Mesothelial cell of epicardium (in vitro differentiated cells): Measurements from ENCODE around the gene DLL4. TPM values are rescaled to one million over a fixed set of nuclear protein-coding genes. Genes with fewer than 3 reads are reported as not detected.

Source experiments
- DNase-seq, 2 experiments: peaks; one replicate each; pipeline ENCODE4 v3.0.0; 2021; ENCODE audit warnings: low spot score in 2 of 2; ENCODE audit not compliant: unreplicated experiment in 2 of 2
- H3K27ac Mint-ChIP-seq: 2 replicates; pipeline ENCODE4 v1.8.0; 2021; ENCODE audit warnings: mixed read lengths
- H3K27me3 Mint-ChIP-seq: 2 replicates; pipeline ENCODE4 v1.8.0; 2021; ENCODE audit warnings: low read depth, mixed read lengths
- H3K36me3 Mint-ChIP-seq: 2 replicates; pipeline ENCODE4 v1.8.0; 2021; ENCODE audit warnings: mixed read lengths
- H3K4me1 Mint-ChIP-seq: 2 replicates; pipeline ENCODE4 v1.8.0; 2021; ENCODE audit warnings: mixed read lengths
- H3K4me3 Mint-ChIP-seq: 2 replicates; pipeline ENCODE4 v1.8.0; 2021; ENCODE audit warnings: mild to moderate bottlenecking, moderate library complexity, mixed read lengths
- H3K9me3 Mint-ChIP-seq: 2 replicates; pipeline ENCODE4 v1.8.0; 2021; ENCODE audit warnings: mixed read lengths
- CTCF ChIP-seq: fragments of 200-600 bp; sonication (generic); IDR thresholded peaks from one replicate; pipeline ENCODE4 v1.5.0; 2021; ENCODE audit warnings: antibody characterized with exemption; ENCODE audit not compliant: unreplicated experiment
- total RNA-seq: library from RNA; stranded (reverse); gene quantifications from 3 replicates; pipeline ENCODE4 v1.2.1, GENCODE V29; 2021

DLL4 gene
- total RNA-seq, 1 donor from 2014 or later: 0.31 TPM

DNA sequence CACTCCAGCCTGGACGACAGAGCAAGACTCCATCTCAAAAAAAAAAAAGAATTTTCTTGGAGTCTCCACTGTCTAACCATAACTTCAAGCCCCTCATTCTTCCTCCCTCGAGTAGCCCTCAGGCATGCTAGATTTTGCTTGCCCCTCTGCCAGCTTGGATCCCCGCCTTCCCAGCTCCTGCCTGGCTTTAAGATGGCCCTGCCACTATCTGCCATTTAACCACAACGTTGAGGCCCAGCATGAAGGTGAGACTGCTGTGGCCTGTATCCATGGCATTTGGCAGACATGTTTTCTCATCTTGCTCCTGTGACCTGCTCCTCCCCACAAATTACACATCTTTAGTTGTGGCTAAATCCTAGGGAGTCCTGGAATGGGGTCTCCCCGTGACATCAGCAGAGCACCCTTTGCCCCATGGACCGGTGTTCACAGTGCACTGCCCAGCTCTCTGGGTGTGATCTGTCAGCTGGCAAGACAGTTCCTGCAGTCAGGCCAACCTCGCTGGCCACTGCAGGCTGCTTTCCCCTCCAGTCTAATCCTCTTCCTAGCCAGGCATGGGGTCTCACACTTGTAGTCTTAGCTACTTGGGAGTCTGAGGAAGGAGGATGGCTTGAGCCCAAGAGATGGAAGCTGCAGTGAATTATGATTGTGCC, 24.5 kb upstream of the DLL4 start:
- no peak for TF ChIP-seq CTCF
- Mint-ChIP-seq H3K36me3 (peaks cover 20% of the 10 kb centered on the region), H3K4me1 (peaks cover 10% of the 10 kb centered on the region), H3K27ac (no peak overlapping the region), H3K27me3 (no peaks in the 10 kb centered on the region), H3K4me3 (no peak overlapping the region), H3K9me3 (no peaks in the 10 kb centered on the region)
- no peak for DNase-seq

GRCh38 chr15:40906091-40906990, 22.8 kb upstream of the DLL4 start:
- H3K36me3 Mint-ChIP-seq: peaks cover 14% of the 10 kb centered on the region
- no peaks in the 10 kb centered on the region for H3K9me3 Mint-ChIP-seq
- DNase-seq: peak; percentile 81 to 92
- H3K4me3 Mint-ChIP-seq: peak overlapping the region; percentile 66
- H3K27me3 Mint-ChIP-seq: no peaks in the 10 kb centered on the region
- peak overlapping the region; percentile 82 for H3K27ac Mint-ChIP-seq
- TF ChIP-seq CTCF: peak; percentile 91
- H3K4me1 Mint-ChIP-seq: peaks cover 22% of the 10 kb centered on the region

GRCh38 chr15:40906991-40907802, 21.9 kb upstream of the DLL4 start:
- Mint-ChIP-seq H3K4me1 (peaks cover 27% of the 10 kb centered on the region), H3K27me3 (no peaks in the 10 kb centered on the region), H3K9me3 (no peaks in the 10 kb centered on the region), H3K4me3 (peak overlapping the region; percentile 66), H3K36me3 (peaks cover 13% of the 10 kb centered on the region), H3K27ac (no peak overlapping the region)
- DNase-seq: no peak
- no peak for TF ChIP-seq CTCF

DNA sequence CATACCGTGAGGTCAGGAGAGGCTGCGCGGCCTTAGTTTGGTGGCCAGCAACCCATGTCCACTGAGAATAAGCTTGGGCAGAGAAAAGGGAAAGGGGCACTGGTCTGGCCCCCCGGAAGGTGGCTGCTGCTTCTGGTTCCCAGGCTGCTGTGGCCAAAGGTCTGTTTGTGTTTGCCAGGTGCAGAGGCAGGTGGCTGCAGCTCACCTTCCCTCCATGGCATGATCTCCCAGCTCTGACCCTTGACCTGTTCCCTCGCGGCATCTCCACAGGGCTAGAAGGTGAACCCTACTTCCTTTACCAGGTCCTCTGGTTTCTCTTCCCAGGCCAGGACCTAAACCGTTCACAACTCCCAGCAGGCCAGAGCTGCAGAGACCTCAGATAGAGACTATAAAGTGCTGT, 21.0 kb upstream of the DLL4 start:
- TF ChIP-seq CTCF: no peak
- Mint-ChIP-seq H3K27ac (no peak overlapping the region), H3K36me3 (peaks cover 8% of the 10 kb centered on the region), H3K4me1 (peaks cover 27% of the 10 kb centered on the region), H3K9me3 (no peaks in the 10 kb centered on the region), H3K27me3 (no peaks in the 10 kb centered on the region), H3K4me3 (no peak overlapping the region)
- DNase-seq: no peak
